Smooth muscle cell (in vitro differentiated cells): ENCODE data around the gene ALK. TPM values are rescaled to one million over a fixed set of nuclear protein-coding genes. Genes with fewer than 3 reads are reported as not detected.

Experiments
- DNase-seq: peaks from one replicate; lab custom pipeline; 2025; ENCODE audit not compliant: unreplicated experiment; lab: John Stamatoyannopoulos, UW
- H2AFZ ChIP-seq: fragments of 200-600 bp; sonication (generic); 2 replicates; pipeline ENCODE4 v1.6.0; 2016; ENCODE audit warnings: antibody characterized with exemption, low read depth, mild to moderate bottlenecking
- H3F3A ChIP-seq: fragments of 200-600 bp; sonication (generic); 2 replicates; pipeline ENCODE4 v1.6.0; 2017; ENCODE audit warnings: antibody characterized with exemption, low read depth
- H3K27ac ChIP-seq: fragments of 200-600 bp; sonication (generic); 2 replicates; pipeline ENCODE4 v1.5.1; 2016; ENCODE audit warnings: low read depth, mild to moderate bottlenecking
- H3K27me3 ChIP-seq: fragments of 200-600 bp; sonication (generic); 2 replicates; pipeline ENCODE4 v1.6.1; 2016; ENCODE audit warnings: low read depth, mild to moderate bottlenecking
- H3K36me3 ChIP-seq: fragments of 200-600 bp; sonication (generic); 2 replicates; pipeline ENCODE4 v1.5.1; 2016; ENCODE audit warnings: low read depth
- H3K4me1 ChIP-seq: fragments of 200-600 bp; sonication (generic); 2 replicates; pipeline ENCODE4 v1.5.1; 2016; ENCODE audit warnings: low read depth
- H3K4me2 ChIP-seq: fragments of 200-600 bp; sonication (generic); 2 replicates; pipeline ENCODE4 v1.6.0; 2016; ENCODE audit warnings: mild to moderate bottlenecking
- H3K4me3 ChIP-seq: fragments of 200-600 bp; sonication (generic); 2 replicates; pipeline ENCODE4 v1.5.1; 2016; ENCODE audit warnings: mild to moderate bottlenecking
- H3K79me2 ChIP-seq: fragments of 200-600 bp; sonication (generic); 2 replicates; pipeline ENCODE4 v1.6.0; 2016; ENCODE audit warnings: low read depth, mild to moderate bottlenecking
- H3K9ac ChIP-seq: fragments of 200-600 bp; sonication (generic); 2 replicates; pipeline ENCODE4 v1.6.0; 2016; ENCODE audit warnings: low read depth
- H3K9me3 ChIP-seq: fragments of 200-600 bp; sonication (generic); replicated peaks from 2 replicates; pipeline ENCODE4 v1.5.1; 2016; ENCODE audit warnings: low read depth
- H4K20me1 ChIP-seq: fragments of 200-600 bp; sonication (generic); 2 replicates; pipeline ENCODE4 v1.6.0; 2016; ENCODE audit warnings: low read depth
- WGBS: methylation state at CpG from one replicate; pipeline ENCODE4 v1.1.7; 2016; ENCODE audit warnings: low lambda C conversion rate; 5-methylcytosine and 5-hydroxymethylcytosine counted together
- polyA plus RNA-seq: library from polyadenylated mRNA; unstranded; fragments of >200 nt; fragmentation: Nextera tagmentation; extraction: Ambion mirVana; gene quantifications from 2 replicates; pipeline ENCODE4 v1.2.1, GENCODE V29; 2016
- total RNA-seq: library from RNA; depleted of rRNA; stranded (reverse); fragments of >200 nt; gene quantifications from 2 replicates; pipeline ENCODE4 v1.2.3, GENCODE V29; 2014
- TF ChIP-seq, protein P1 (sequence below): fragments of 200-600 bp; sonication (generic); IDR thresholded peaks from 2 replicates; pipeline ENCODE4 v1.5.1; 2017; ENCODE audit warnings: borderline replicate concordance, mild to moderate bottlenecking, antibody characterized with exemption; ENCODE audit not compliant: insufficient read depth, poor library complexity, severe bottlenecking

ALK gene
- total and polyA plus RNA-seq, 2 experiments from 2014 or later: 0.13 to 0.19 TPM

DNA sequence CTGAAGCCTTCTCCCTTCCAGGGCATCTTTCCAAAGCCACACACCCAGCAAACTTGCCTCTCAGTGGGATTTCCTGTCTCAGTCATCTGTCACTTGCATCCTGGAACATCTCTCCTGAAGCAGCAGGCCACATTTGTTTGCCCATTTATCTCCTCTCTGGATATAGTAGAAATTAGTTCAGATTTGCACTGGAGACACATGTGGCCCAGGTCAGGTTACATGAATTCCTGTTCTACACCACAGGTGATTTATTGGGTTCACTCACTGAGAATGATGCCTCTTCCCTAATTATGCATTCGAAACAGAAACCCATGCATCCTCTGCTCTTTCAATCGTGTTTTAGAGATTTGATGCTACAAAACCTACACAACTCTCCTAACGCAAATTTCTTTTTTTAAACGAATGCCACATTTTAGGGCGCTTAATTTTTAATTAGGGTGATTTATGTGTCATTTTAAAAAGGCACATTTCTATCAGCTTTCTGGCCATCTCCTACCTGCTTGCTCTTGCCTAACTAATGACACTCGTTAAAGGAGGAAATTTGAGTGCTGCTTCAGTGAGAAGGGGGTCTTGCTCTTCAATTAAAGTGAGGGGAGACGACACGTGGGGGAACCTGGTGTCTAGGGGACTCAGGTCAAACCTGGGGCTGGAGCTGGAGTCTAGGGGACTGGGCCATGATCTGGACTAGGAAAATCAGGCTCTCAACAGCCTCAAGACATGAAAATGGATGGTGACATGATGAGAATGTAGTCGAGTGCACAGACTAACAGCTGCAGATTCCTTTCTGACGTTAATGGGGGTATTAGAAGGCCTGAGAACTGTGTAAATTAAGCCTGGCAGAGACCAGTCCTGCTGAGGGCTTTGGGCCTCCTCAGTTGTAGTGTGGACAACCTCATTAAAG, 584.8 kb downstream of the ALK start:
- Histone ChIP-seq H3K4me2 (no peak overlapping the region), H2AFZ (no peak overlapping the region), H3K27ac (no peak overlapping the region), H3K27me3 (no peaks in the 10 kb centered on the region), H3F3A (no peaks in the 10 kb centered on the region), H4K20me1 (no peaks in the 10 kb centered on the region), H3K4me1 (no peaks in the 10 kb centered on the region), H3K79me2 (no peaks in the 10 kb centered on the region), H3K4me3 (no peak overlapping the region), H3K36me3 (no peaks in the 10 kb centered on the region), H3K9me3 (no peaks in the 10 kb centered on the region), H3K9ac (no peak overlapping the region)
- DNase-seq: no peak
- 81% methylated on average over 10 of the region's 10 CpGs for WGBS
- TF ChIP-seq, protein P1, sequence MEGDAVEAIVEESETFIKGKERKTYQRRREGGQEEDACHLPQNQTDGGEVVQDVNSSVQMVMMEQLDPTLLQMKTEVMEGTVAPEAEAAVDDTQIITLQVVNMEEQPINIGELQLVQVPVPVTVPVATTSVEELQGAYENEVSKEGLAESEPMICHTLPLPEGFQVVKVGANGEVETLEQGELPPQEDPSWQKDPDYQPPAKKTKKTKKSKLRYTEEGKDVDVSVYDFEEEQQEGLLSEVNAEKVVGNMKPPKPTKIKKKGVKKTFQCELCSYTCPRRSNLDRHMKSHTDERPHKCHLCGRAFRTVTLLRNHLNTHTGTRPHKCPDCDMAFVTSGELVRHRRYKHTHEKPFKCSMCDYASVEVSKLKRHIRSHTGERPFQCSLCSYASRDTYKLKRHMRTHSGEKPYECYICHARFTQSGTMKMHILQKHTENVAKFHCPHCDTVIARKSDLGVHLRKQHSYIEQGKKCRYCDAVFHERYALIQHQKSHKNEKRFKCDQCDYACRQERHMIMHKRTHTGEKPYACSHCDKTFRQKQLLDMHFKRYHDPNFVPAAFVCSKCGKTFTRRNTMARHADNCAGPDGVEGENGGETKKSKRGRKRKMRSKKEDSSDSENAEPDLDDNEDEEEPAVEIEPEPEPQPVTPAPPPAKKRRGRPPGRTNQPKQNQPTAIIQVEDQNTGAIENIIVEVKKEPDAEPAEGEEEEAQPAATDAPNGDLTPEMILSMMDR: no peak

DNA sequence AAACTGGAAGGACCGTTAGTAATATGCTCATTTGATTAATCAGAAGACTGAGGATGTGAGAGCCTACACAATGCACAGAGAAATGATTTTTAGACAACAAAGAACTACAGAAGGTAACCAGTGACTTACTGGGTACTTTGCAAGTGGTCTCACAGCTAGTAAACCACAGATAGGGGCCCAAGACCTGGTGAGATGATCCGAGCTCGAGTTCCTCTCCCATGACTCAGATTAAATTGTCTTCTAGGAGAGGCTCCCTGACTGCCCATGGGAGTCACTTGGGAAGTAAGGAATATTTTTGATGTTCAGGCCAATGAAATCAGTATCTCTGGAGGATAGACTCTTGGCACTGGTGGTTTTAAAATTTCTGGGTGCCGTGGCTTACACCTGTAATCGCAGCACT, 586.0 kb downstream of the ALK start:
- Histone ChIP-seq H3K27me3 (no peaks in the 10 kb centered on the region), H3K4me1 (no peaks in the 10 kb centered on the region), H3K36me3 (no peaks in the 10 kb centered on the region), H3K9ac (no peak overlapping the region), H3K9me3 (no peaks in the 10 kb centered on the region), H4K20me1 (no peaks in the 10 kb centered on the region), H3K4me3 (no peak overlapping the region), H3F3A (no peaks in the 10 kb centered on the region), H3K4me2 (no peak overlapping the region), H2AFZ (no peak overlapping the region), H3K79me2 (no peaks in the 10 kb centered on the region), H3K27ac (no peak overlapping the region)
- 83% methylated on average over 5 of the region's 5 CpGs for WGBS
- TF ChIP-seq, protein P1: no peak
- DNase-seq: no peak

DNA sequence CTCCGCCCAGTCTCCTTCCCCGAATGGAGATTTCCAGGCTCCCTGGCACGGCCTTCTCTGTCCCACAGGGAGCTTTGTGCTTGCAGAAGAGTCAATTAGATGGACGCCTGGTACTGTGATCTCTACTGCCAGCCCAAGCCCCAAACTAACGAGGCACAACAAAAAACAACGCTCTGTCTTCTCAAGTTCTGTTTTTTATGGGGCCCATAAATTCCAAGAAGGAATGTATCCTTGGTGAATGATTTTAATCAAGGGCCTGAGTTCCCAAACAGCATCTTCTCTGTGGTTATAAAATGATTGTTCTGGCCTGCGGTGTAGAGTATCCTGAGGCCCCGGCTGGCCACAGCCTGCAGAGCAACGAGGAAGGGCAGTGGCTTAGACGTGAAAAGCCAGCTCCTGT, 586.7 kb downstream of the ALK start:
- no peaks in the 10 kb centered on the region for H3K4me1 ChIP-seq
- TF ChIP-seq, protein P1: no peak
- no peaks in the 10 kb centered on the region for H3F3A ChIP-seq
- whole genome bisulfite sequencing: 55% methylated on average over 10 of the region's 10 CpGs
- no peak overlapping the region for H2AFZ ChIP-seq
- H3K27ac ChIP-seq: no peak overlapping the region
- no peaks in the 10 kb centered on the region for H3K79me2 ChIP-seq
- no peak overlapping the region for H3K4me3 ChIP-seq
- no peaks in the 10 kb centered on the region for H4K20me1 ChIP-seq
- H3K36me3 ChIP-seq: no peaks in the 10 kb centered on the region
- H3K4me2 ChIP-seq: no peak overlapping the region
- DNase-seq: no peak
- no peaks in the 10 kb centered on the region for H3K27me3 ChIP-seq
- H3K9ac ChIP-seq: no peak overlapping the region
- H3K9me3 ChIP-seq: no peaks in the 10 kb centered on the region

DNA sequence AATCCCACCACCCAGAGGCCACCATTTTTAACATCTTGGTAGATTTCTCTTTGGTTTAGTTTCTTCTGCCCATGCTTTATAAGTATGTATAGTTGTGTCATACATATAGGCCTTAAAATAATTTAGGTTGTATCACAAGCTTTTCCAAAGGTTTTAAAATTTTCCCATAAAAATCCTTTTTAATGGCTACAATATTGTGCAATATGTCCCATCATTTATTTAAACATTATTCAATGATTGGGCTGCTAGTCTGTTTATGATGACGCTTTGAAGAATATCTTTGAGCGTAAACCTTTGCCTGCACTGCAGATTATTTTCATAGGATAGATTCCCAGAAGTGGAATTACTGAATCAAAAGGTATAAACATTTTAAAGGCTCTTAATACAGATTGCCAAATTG, 588.8 kb downstream of the ALK start:
- Histone ChIP-seq H3K27ac (no peak overlapping the region), H3K9ac (no peak overlapping the region), H3K36me3 (no peaks in the 10 kb centered on the region), H3F3A (no peaks in the 10 kb centered on the region), H3K27me3 (no peaks in the 10 kb centered on the region), H3K4me2 (no peak overlapping the region), H4K20me1 (no peaks in the 10 kb centered on the region), H2AFZ (no peak overlapping the region), H3K4me1 (no peaks in the 10 kb centered on the region), H3K4me3 (no peak overlapping the region), H3K79me2 (no peaks in the 10 kb centered on the region), H3K9me3 (no peaks in the 10 kb centered on the region)
- 96% methylated on average over 2 of the region's 2 CpGs for WGBS
- no peak for DNase-seq
- TF ChIP-seq, protein P1: no peak
